Mucosa of descending colon (tissue), 3 donors: ENCODE measurements around the gene KLF12. TPM values are rescaled to one million over a fixed set of nuclear protein-coding genes. Genes with fewer than 3 reads are reported as not detected.

Experiments
- ATAC-seq: fragments of 200-7000 bp; cut with Tn5 transposase; one replicate; pipeline ENCODE4 v1.9.1; 2020; ENCODE audit warnings: mild to moderate bottlenecking, moderate library complexity
- DNase-seq, 3 donors: peaks; one replicate each; pipeline ENCODE4 v3.0.0-alpha.2; 2020
- H3K36me3 ChIP-seq: fragments of 200-600 bp; one replicate; pipeline ENCODE4 v1.8.0; 2021; ENCODE audit warnings: low read depth, mild to moderate bottlenecking
- H3K4me1 ChIP-seq: fragments of 200-600 bp; one replicate; pipeline ENCODE4 v1.8.0; 2021; ENCODE audit warnings: low read depth, mild to moderate bottlenecking
- H3K4me3 ChIP-seq: fragments of 200-600 bp; one replicate; pipeline ENCODE4 v1.8.0; 2021; ENCODE audit warnings: mild to moderate bottlenecking
- H3K9me3 ChIP-seq: fragments of 200-600 bp; one replicate; pipeline ENCODE4 v1.8.0; 2021; ENCODE audit warnings: mild to moderate bottlenecking
- intact Hi-C, 2 donors: fragments of 100-400 bp; cut with DNase I in 1 of 2; cut with micrococcal nuclease in 1 of 2; formaldehyde crosslinking; loops; one replicate each; pipeline versions ENCODE4 v1.11.0 to v1.11.1; 2022; cut with DNase I, micrococcal nuclease
- total RNA-seq, 3 donors: library from RNA; stranded (reverse); fragmentation: NEBNext Ultra II Directional in 2 of 3; extraction: Animal tissue kit (Norgen Biotek cat#: 25700) in 2 of 3; gene quantifications; one replicate each; pipeline versions ENCODE4 v1.2.1 to v1.2.4, GENCODE V29; 2021 to 2023
- TF ChIP-seq, protein P1 (sequence below): fragments of 200-600 bp; IDR thresholded peaks from one replicate; pipeline ENCODE4 v1.8.0; 2022; ENCODE audit warnings: antibody characterized with exemption, mild to moderate bottlenecking
- donor health status: DM: no; HTN: no; CAD: no; lungs with moderate emphysema.
- donor health status: DM: no; HTN: no; CAD: no.
- donor health status: DM: no; HTN: yes; CAD: no.

Gene KLF12
- total RNA-seq, 3 donors from 2014 or later, result 7.4 to 14.1 (median 10.5) TPM

DNA sequence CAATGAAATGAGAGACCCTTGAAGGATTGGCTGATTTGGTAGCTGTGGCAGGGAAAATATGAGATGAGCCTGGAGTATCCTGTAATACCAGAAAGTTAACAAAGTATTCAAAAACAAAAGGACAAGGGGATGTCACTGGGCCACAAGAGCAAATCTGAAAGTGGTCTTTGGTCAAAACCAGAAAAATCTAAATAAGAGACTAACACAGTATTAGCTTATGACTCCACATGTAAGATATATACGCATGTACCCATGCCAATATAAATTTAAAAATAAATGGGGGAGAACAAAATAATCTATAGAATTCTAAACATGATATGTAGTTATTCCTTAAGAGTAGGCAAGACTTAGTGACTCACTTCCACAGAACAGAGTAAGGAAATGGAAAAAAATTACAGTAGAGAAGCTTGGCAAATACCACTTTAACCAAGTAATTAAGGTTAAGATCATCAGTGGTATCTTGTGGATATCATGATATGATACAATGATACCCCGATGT, 16.9 kb downstream of the KLF12 start:
- no peak for ATAC-seq
- Histone ChIP-seq H3K9me3 (peaks cover 18% of the 10 kb centered on the region), H3K36me3 (no peaks in the 10 kb centered on the region), H3K4me1 (no peaks in the 10 kb centered on the region), H3K4me3 (no peak overlapping the region)
- TF ChIP-seq, protein P1, sequence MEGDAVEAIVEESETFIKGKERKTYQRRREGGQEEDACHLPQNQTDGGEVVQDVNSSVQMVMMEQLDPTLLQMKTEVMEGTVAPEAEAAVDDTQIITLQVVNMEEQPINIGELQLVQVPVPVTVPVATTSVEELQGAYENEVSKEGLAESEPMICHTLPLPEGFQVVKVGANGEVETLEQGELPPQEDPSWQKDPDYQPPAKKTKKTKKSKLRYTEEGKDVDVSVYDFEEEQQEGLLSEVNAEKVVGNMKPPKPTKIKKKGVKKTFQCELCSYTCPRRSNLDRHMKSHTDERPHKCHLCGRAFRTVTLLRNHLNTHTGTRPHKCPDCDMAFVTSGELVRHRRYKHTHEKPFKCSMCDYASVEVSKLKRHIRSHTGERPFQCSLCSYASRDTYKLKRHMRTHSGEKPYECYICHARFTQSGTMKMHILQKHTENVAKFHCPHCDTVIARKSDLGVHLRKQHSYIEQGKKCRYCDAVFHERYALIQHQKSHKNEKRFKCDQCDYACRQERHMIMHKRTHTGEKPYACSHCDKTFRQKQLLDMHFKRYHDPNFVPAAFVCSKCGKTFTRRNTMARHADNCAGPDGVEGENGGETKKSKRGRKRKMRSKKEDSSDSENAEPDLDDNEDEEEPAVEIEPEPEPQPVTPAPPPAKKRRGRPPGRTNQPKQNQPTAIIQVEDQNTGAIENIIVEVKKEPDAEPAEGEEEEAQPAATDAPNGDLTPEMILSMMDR, result no peak
- no peak for DNase-seq
- intact Hi-C loops, result no loop called here

DNA sequence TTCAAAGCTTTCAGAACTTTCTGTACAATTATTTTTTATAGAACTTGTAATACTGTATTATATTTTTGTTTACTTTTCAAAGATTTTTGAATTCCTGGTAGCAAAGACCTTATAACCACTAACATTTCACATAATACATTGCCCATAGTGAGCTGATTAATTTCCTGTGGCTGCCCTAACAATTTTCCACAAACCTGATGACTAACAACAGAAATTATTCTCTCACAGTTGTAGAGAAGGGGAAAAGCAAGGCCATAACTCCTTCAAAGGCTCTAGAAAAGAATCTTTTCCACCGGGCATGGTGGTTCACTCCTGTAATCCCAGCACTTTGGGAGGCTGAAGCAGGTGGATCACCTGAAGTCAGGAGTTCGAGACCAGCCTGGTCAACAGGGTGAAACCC, 19.1 kb downstream of the KLF12 start:
- ATAC-seq (no peak), DNase-seq (no peak)
- H3K4me1 ChIP-seq, result no peaks in the 10 kb centered on the region
- no peak overlapping the region for H3K4me3 ChIP-seq
- TF ChIP-seq, protein P1, result no peak
- H3K36me3 ChIP-seq, result no peaks in the 10 kb centered on the region
- intact Hi-C loops, result no loop called here
- H3K9me3 ChIP-seq, result peaks cover 15% of the 10 kb centered on the region

DNA sequence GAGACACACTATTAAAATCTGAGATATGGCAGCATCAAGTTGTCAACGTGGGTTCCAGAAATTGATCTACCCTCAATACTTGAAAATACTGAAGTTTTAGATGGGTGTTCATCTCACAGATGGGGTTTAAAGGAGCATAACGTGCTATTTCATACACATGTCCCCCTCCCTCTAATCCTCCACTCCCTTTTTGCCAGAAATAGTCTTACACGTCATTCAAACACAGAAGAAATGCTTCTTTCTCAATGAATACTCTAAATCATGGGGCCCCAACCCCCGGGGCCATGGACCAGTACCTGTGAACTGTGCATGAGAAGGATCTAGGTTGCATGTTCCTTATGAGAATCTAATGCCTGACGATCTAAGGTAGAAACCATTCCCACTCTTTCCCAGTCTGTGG, 19.6 kb downstream of the KLF12 start:
- no peak for ATAC-seq
- Histone ChIP-seq H3K9me3 (peaks cover 11% of the 10 kb centered on the region), H3K4me3 (no peak overlapping the region), H3K36me3 (no peaks in the 10 kb centered on the region), H3K4me1 (no peaks in the 10 kb centered on the region)
- intact Hi-C loops, result no loop called here
- TF ChIP-seq, protein P1, result no peak
- DNase-seq, result no peak

DNA sequence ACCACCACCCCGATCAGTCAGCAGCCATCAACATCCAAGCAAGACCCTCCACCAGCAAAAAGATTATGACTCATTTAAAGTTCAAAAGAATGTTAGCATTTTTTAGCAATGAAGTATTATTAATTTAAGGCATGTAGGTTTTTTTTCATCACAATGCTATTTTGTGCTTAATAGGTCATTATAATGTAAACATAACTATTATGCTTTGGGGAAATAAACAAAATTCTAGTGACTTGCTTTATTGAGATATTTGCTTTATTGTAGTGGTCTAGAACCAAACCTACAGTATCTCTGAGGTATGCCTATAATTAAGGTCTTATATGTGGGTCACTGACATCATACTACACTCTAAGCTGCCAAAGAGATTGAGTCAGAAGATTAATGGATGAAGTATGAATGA, 20.0 kb downstream of the KLF12 start:
- ATAC-seq, result no peak
- Histone ChIP-seq H3K4me1 (no peaks in the 10 kb centered on the region), H3K9me3 (peaks cover 7% of the 10 kb centered on the region), H3K36me3 (no peaks in the 10 kb centered on the region), H3K4me3 (no peak overlapping the region)
- intact Hi-C loops, result no loop called here
- TF ChIP-seq, protein P1, result no peak
- DNase-seq, result no peak

DNA sequence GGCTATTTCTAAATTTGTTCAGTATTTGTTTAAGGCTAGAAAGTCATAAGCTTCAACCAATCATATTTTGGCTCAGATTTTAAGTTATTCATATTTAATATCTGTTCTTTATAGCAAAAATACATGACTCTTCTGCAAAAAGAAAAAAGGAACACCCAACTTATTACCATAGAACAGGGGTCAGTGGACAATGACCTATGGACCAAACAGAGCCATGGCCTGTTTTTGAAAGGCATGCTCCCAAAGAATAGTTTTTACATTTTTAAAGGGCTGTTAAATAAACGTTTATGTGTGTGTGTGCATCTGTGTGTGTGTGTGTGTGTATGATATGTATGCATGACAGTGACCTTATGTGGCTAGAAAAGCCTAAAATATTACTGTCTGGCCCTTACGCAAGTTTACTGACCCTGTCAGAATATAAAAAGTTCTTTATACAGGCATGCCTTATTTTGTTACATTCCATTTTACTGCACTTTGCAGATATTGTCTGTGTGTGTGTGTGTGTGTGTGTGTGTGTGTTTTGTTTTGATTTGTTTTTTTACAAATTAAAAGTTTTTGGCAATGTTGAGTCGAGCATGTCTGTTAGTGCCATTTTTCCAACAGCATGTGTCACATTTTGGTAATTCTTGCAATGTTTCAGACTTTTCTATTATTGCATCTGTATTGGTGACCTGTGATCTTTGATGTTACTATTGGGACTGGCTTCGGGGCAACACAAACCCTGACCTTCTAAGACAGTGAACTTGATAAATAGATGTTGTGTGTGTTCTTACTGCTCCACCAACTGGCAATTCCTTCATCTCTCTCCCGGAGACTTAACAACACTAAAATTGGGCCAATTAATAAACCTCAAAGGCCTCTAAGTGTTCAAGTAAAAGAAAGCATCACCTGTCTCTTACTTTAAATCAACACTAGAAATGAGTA, 22.0 kb downstream of the KLF12 start:
- no peak for ATAC-seq
- TF ChIP-seq, protein P1, result no peak
- Histone ChIP-seq H3K4me3 (no peak overlapping the region), H3K36me3 (no peaks in the 10 kb centered on the region), H3K9me3 (no peaks in the 10 kb centered on the region), H3K4me1 (no peaks in the 10 kb centered on the region)
- intact Hi-C loops, result no loop called here
- no peak for DNase-seq
